ENCODE results near the gene GLP2R. TPM values are rescaled to one million over a fixed set of nuclear protein-coding genes. Genes with fewer than 3 reads are reported as not detected.

The GLP2R gene
- total RNA-seq, 1 donor from 2014 or later: 3.4 TPM

- H3K4me3 ChIP-seq: no peak overlapping the region
- H3K4me1 ChIP-seq: no peaks in the 10 kb centered on the region
- no peak overlapping the region for H3K27ac ChIP-seq
- DNase-seq (no peak), ATAC-seq (no peak)
- intact Hi-C loops (cut with DNase I): no loop called here
- H3K27me3 ChIP-seq (ENCODE audit: low read depth): no peaks in the 10 kb centered on the region
- no peaks in the 10 kb centered on the region for H3K9me3 ChIP-seq
- peaks cover 43% of the 10 kb centered on the region for H3K36me3 ChIP-seq
- TF ChIP-seq CTCF (IDR thresholded peaks at IDR 0.05): no peak
Measured at GRCh38 chr17:9922012-9922848, 96.5 kb downstream of the GLP2R start.

- Histone ChIP-seq H3K27me3 (ENCODE audit: low read depth) (no peaks in the 10 kb centered on the region), H3K4me3 (no peak overlapping the region), H3K9me3 (no peaks in the 10 kb centered on the region), H3K4me1 (no peaks in the 10 kb centered on the region), H3K27ac (no peak overlapping the region), H3K36me3 (peaks cover 26% of the 10 kb centered on the region)
- ATAC-seq: peak; percentile 74 to 76
- peak; percentile 84 for TF ChIP-seq CTCF (IDR thresholded peaks at IDR 0.05)
- no peak for DNase-seq
- intact Hi-C loops (cut with DNase I): no loop called here
Measured at GRCh38 chr17:9924735-9925191, 99.0 kb downstream of the GLP2R start.

- intact Hi-C loops (cut with DNase I): no loop called here
- no peaks in the 10 kb centered on the region for H3K27me3 ChIP-seq (ENCODE audit: low read depth)
- no peak for TF ChIP-seq CTCF (IDR thresholded peaks at IDR 0.05)
- no peak overlapping the region for H3K27ac ChIP-seq
- peaks cover 26% of the 10 kb centered on the region for H3K36me3 ChIP-seq
- no peaks in the 10 kb centered on the region for H3K4me1 ChIP-seq
- no peaks in the 10 kb centered on the region for H3K9me3 ChIP-seq
- ATAC-seq: no peak
- H3K4me3 ChIP-seq: no peak overlapping the region
- DNase-seq: no peak
Measured at GRCh38 chr17:9925457-9925856, 99.7 kb downstream of the GLP2R start.

DNA sequence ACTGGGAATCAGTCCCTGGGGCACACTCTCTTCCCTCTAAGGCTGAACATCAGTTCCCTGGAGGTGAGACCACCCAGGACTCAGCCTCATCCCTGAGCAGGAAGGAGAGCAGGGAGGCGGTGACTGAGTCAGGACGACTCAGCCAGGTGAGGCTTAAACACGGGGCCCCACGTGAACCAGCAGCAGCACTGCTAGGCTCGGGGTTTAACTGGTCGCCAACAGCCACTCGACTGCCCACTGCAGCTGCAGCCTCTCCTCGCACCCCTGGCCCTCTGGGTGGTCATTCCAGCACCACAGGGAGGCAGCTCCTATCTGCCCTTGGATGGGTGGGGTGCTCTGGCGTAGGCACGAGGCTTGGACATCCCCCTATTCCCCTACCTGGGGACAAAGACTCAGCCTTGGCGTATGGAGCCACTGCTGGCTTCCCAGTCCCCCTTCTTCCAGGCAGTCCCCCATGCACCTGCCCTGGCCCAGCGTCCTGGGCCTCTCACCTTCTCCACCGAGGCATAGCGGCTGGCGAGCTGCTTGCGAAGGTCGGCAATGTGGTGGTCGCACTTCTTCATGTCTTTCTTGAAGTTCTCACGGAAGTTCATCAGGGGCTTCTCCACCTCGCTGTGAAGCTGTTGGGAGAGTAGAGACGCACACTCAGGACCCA, 100.6 kb downstream of the GLP2R start:
- peaks cover 27% of the 10 kb centered on the region for H3K36me3 ChIP-seq
- TF ChIP-seq CTCF (IDR thresholded peaks at IDR 0.05): no peak
- ATAC-seq (no peak), DNase-seq (no peak)
- intact Hi-C loops (cut with DNase I): no loop called here
- H3K4me3 ChIP-seq: no peak overlapping the region
- no peaks in the 10 kb centered on the region for H3K9me3 ChIP-seq
- no peak overlapping the region for H3K27ac ChIP-seq
- H3K27me3 ChIP-seq (ENCODE audit: low read depth): no peaks in the 10 kb centered on the region
- H3K4me1 ChIP-seq: no peaks in the 10 kb centered on the region

DNA sequence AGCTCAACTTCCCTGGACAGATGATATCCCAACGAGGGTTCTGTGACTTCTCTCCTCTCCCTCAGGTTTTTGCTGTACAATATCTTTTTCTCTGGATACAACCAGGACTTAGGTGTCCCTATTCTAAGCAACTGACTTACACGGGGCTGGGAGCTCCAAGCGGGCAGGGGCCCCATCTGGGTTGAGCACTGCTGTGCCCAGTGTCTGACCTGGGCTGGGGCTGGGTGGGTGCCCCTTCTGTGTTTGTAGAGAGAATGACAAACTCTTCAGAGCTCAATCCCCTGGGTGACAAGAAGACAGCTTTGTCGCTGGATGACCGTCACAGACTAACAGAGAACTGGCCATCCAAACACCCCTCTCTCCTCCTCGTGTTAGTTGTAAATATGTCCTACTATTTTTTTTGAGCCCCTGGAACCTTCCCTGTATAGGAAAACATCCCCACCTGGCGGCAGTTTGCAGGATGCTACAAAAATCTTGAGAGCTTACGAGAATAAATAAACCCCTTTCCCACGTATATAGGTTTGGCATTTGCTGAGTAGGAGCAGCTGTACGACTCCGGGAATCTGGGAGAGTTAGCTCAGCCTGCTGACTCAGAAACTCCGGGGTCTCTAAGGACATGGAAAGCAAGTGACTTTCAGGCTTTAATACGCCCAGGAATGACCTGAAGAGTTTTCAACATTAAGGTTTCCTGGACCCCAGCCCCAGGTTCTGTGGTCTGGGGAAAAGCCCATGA, 103.0 kb downstream of the GLP2R start:
- H3K27ac ChIP-seq: no peak overlapping the region
- intact Hi-C loops (cut with DNase I): no loop called here

More for the DNA sequence above, 103.0 kb downstream of the GLP2R start:
- no peak for TF ChIP-seq CTCF (IDR thresholded peaks at IDR 0.05)
- no peaks in the 10 kb centered on the region for H3K9me3 ChIP-seq
- no peak for ATAC-seq
- H3K36me3 ChIP-seq: peaks cover 26% of the 10 kb centered on the region
- H3K27me3 ChIP-seq (ENCODE audit: low read depth): peaks cover 4% of the 10 kb centered on the region
- H3K4me3 ChIP-seq: no peak overlapping the region
- no peaks in the 10 kb centered on the region for H3K4me1 ChIP-seq
- DNase-seq: no peak
